H1 (cell line): ENCODE results near the gene CASTOR1. TPM values are rescaled to one million over a fixed set of nuclear protein-coding genes. Genes with fewer than 3 reads are reported as not detected.

Experiments used
- ASH2L ChIP-seq: fragments of 200-600, 300-600 bp; sonication (generic); IDR thresholded peaks from one replicate; pipeline ENCODE4 v1.7.1; 2017; ENCODE audit warnings: low read length
- CBX8 ChIP-seq: fragments of 300-800, 300-1000 bp; sonication (generic); IDR thresholded peaks from 2 replicates; pipeline ENCODE4 v1.7.1; 2016; ENCODE audit warnings: low read depth, low read length, borderline replicate concordance
- GTF2F1 ChIP-seq: IDR thresholded peaks from 2 replicates; pipeline ENCODE4 v1.6.1; 2012; ENCODE audit warnings: low read depth, low read length, improper control_type of control experiment, borderline replicate concordance
- SP2 ChIP-seq: IDR thresholded peaks from 2 replicates; pipeline ENCODE4 v1.6.1; 2012; ENCODE audit warnings: mild to moderate bottlenecking, low read length, inconsistent platforms
- SUZ12 ChIP-seq: fragments of 200-600 bp; sonication (generic); IDR thresholded peaks from 2 replicates; pipeline ENCODE4 v1.6.1; 2012; ENCODE audit warnings: mild to moderate bottlenecking, inconsistent platforms, low read length, moderate library complexity, mixed read lengths
- YY1 ChIP-seq: IDR thresholded peaks from 2 replicates; pipeline ENCODE4 v1.6.1; 2011; ENCODE audit warnings: low read depth, mild to moderate bottlenecking, low read length
- polyA plus RNA-seq, 7 experiments: library from polyadenylated mRNA; depleted of rRNA in 3 of 7; stranded (reverse) in 5 of 7; unstranded in 2 of 7; fragments of >200 nt in 5 of 7; fragments of 200-250 nt in 2 of 7; gene quantifications; 1 replicate in 5 of 7; 2 replicates in 1 of 7; 4 replicates in 1 of 7; pipeline versions ENCODE4 v1.2.1 to v1.2.3, GENCODE V29; 2011 to 2013; ENCODE audit warnings: missing spikeins in 2 of 7, mixed read lengths in 2 of 7
- total RNA-seq: library from RNA; stranded (reverse); fragmentation: NEBNext Ultra II Directional; extraction: Animal tissue kit (Norgen Biotek cat#: 25700); gene quantifications from 2 replicates; pipeline ENCODE4 v1.2.1, GENCODE V29; 2021

CASTOR1 gene
- total and polyA plus RNA-seq, 2 of the 8 experiments (the other 6 are each of a cell fraction or from before 2014, with no cell fraction given): 10.3 to 36.0 TPM

- TF ChIP-seq SUZ12: no peak
- TF ChIP-seq GTF2F1: no peak
- no peak for TF ChIP-seq SP2
- TF ChIP-seq YY1: no peak
- no peak for TF ChIP-seq ASH2L
- TF ChIP-seq CBX8: no peak
Measured at GRCh38 chr22:30321461-30321860, 32.2 kb upstream of the CASTOR1 start (continued).
